Measurements from ENCODE around the gene PYGO1.
"Not testable (repeated sequence)": the region's sequence is repeated elsewhere in the genome, so short reads cannot be mapped to it uniquely, and the experiment has no call there.

Gene PYGO1

GRCh38 chr15:55499151-55499550 lies 89.0 kb downstream of the PYGO1 start:
- no peak for DNase-seq

GRCh38 chr15:55498109-55498938 lies 89.8 kb downstream of the PYGO1 start:
- peak; percentile 90 for DNase-seq

- DNase-seq: no peak
Measured at GRCh38 chr15:55496716-55497115, 91.4 kb downstream of the PYGO1 start.

GRCh38 chr15:55494931-55495330 lies 93.2 kb downstream of the PYGO1 start:
- DNase-seq: no peak

- not testable (repeated sequence) for DNase-seq
Measured at GRCh38 chr15:55488952-55489600, 99.1 kb downstream of the PYGO1 start.

Data from RPMI8226 (cell line).